ENCODE measurements around the gene FTH1. TPM values are rescaled to one million over a fixed set of nuclear protein-coding genes. Genes with fewer than 3 reads are reported as not detected.

Gene FTH1
- total and polyA plus RNA-seq, 4 donors: 592 to 4,630 (median 2,175) TPM

- no peaks in the 10 kb centered on the region for H3K9me3 ChIP-seq (ENCODE audit: control insufficient read depth in 4 of 4, low read length in 3 of 4)
- H3K4me1 ChIP-seq (ENCODE audit: control insufficient read depth in 4 of 4, insufficient read depth in 4 of 4, low read length in 3 of 4): peaks cover 0 to 2% (median 0%) of the 10 kb centered on the region in 4 donors
- H3K27me3 ChIP-seq (ENCODE audit: control insufficient read depth in 4 of 4, insufficient read depth in 4 of 4, low read length in 3 of 4): no peaks in the 10 kb centered on the region
- no peaks in the 10 kb centered on the region for H3K36me3 ChIP-seq (ENCODE audit: control insufficient read depth in 4 of 4, insufficient read depth in 3 of 4, low read depth in 1 of 4, low read length in 3 of 4)
- no peak overlapping the region for H3K4me3 ChIP-seq (ENCODE audit: low read depth in 1 of 3, low read length in 3 of 3)
- H3K9ac ChIP-seq (ENCODE audit: low read depth in 1 of 2, low read length in 2 of 2): no peak overlapping the region
- no peak overlapping the region for H3K27ac ChIP-seq (ENCODE audit: low read depth in 1 of 2, low read length in 2 of 2)
- DNase-seq (ENCODE audit: low spot score): no peak
- TF ChIP-seq, protein P1, sequence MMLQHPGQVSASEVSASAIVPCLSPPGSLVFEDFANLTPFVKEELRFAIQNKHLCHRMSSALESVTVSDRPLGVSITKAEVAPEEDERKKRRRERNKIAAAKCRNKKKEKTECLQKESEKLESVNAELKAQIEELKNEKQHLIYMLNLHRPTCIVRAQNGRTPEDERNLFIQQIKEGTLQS (IDR thresholded peaks at IDR 0.05): no peak
- TF ChIP-seq FOXA2 (IDR thresholded peaks at IDR 0.05): no peak
- WGBS: 91% methylated on average over 13 of the region's 13 CpGs
Measured at GRCh38 chr11:61945191-61945590, 22.2 kb downstream of the FTH1 start.

DNA sequence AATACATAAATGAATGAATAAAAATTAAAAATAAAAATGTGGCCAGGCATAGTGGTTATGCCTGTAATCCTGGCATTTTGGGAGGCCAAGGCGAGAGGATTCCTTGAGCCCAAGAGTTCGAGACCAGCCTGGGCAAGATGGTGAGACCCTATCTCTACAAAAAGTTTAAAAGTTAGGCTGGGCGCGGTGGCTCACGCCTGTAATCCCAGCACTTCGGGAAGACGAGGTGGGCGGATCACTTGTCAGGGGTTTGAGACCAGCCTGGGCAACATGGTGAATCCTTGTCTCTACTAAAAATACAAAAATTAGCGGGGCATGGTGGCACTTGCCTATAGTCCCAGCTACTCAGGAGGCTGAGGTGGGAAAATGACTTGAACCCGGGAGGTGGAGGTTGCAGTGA is 27.0 kb downstream of the FTH1 start:
- no peaks in the 10 kb centered on the region for H3K27me3 ChIP-seq (ENCODE audit: control insufficient read depth in 4 of 4, insufficient read depth in 4 of 4, low read length in 3 of 4)
- H3K4me3 ChIP-seq (ENCODE audit: low read depth in 1 of 3, low read length in 3 of 3): no peak overlapping the region
- no peak overlapping the region for H3K27ac ChIP-seq (ENCODE audit: low read depth in 1 of 2, low read length in 2 of 2)
- 95% methylated on average over 10 of the region's 10 CpGs for WGBS
- no peaks in the 10 kb centered on the region for H3K36me3 ChIP-seq (ENCODE audit: control insufficient read depth in 4 of 4, insufficient read depth in 3 of 4, low read depth in 1 of 4, low read length in 3 of 4)
- TF ChIP-seq, protein P1 (IDR thresholded peaks at IDR 0.05): no peak
- TF ChIP-seq HNF4G (IDR thresholded peaks at IDR 0.05) (no peak), TAF1 (conservative IDR thresholded peaks at IDR 0.05) (no peak), CTCF (IDR thresholded peaks at IDR 0.05; ENCODE audit: low read depth, low read length, missing input control) (no peak), RAD21 (IDR thresholded peaks at IDR 0.05) (no peak), EGR1 (IDR thresholded peaks at IDR 0.05; ENCODE audit: low read depth in 2 of 2) (no peak), NR2F2 (IDR thresholded peaks at IDR 0.05) (no peak), GABPA (IDR thresholded peaks at IDR 0.05 in 1 of 2, conservative IDR thresholded peaks at IDR 0.05 in 1 of 2) (no peak), FOXA2 (IDR thresholded peaks at IDR 0.05) (no peak)
- TF ChIP-seq, protein P2, sequence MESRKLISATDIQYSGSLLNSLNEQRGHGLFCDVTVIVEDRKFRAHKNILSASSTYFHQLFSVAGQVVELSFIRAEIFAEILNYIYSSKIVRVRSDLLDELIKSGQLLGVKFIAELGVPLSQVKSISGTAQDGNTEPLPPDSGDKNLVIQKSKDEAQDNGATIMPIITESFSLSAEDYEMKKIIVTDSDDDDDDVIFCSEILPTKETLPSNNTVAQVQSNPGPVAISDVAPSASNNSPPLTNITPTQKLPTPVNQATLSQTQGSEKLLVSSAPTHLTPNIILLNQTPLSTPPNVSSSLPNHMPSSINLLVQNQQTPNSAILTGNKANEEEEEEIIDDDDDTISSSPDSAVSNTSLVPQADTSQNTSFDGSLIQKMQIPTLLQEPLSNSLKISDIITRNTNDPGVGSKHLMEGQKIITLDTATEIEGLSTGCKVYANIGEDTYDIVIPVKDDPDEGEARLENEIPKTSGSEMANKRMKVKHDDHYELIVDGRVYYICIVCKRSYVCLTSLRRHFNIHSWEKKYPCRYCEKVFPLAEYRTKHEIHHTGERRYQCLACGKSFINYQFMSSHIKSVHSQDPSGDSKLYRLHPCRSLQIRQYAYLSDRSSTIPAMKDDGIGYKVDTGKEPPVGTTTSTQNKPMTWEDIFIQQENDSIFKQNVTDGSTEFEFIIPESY (IDR thresholded peaks at IDR 0.05): no peak
- TF ChIP-seq, protein P3, sequence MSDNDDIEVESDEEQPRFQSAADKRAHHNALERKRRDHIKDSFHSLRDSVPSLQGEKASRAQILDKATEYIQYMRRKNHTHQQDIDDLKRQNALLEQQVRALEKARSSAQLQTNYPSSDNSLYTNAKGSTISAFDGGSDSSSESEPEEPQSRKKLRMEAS (IDR thresholded peaks at IDR 0.05): no peak
- peaks cover 0 to 4% (median 0%) of the 10 kb centered on the region in 4 donors for H3K9me3 ChIP-seq (ENCODE audit: control insufficient read depth in 4 of 4, low read length in 3 of 4)
- H3K4me1 ChIP-seq (ENCODE audit: control insufficient read depth in 4 of 4, insufficient read depth in 4 of 4, low read length in 3 of 4): no peaks in the 10 kb centered on the region
- H3K9ac ChIP-seq (ENCODE audit: low read depth in 1 of 2, low read length in 2 of 2): no peak overlapping the region
- DNase-seq (ENCODE audit: low spot score): no peak

GRCh38 chr11:61935861-61936260 is 31.6 kb downstream of the FTH1 start:
- no peak overlapping the region for H3K4me3 ChIP-seq (ENCODE audit: low read depth in 1 of 3, low read length in 3 of 3)
- peaks cover 0 to 4% (median 0%) of the 10 kb centered on the region in 4 donors for H3K9me3 ChIP-seq (ENCODE audit: control insufficient read depth in 4 of 4, low read length in 3 of 4)
- TF ChIP-seq GABPA (IDR thresholded peaks at IDR 0.05 in 1 of 2, conservative IDR thresholded peaks at IDR 0.05 in 1 of 2) (no peak), HNF4G (IDR thresholded peaks at IDR 0.05) (no peak), FOXA2 (IDR thresholded peaks at IDR 0.05) (no peak), FOXA1 (IDR thresholded peaks at IDR 0.05) (no peak), TAF1 (conservative IDR thresholded peaks at IDR 0.05) (no peak)
- TF ChIP-seq, protein P4, sequence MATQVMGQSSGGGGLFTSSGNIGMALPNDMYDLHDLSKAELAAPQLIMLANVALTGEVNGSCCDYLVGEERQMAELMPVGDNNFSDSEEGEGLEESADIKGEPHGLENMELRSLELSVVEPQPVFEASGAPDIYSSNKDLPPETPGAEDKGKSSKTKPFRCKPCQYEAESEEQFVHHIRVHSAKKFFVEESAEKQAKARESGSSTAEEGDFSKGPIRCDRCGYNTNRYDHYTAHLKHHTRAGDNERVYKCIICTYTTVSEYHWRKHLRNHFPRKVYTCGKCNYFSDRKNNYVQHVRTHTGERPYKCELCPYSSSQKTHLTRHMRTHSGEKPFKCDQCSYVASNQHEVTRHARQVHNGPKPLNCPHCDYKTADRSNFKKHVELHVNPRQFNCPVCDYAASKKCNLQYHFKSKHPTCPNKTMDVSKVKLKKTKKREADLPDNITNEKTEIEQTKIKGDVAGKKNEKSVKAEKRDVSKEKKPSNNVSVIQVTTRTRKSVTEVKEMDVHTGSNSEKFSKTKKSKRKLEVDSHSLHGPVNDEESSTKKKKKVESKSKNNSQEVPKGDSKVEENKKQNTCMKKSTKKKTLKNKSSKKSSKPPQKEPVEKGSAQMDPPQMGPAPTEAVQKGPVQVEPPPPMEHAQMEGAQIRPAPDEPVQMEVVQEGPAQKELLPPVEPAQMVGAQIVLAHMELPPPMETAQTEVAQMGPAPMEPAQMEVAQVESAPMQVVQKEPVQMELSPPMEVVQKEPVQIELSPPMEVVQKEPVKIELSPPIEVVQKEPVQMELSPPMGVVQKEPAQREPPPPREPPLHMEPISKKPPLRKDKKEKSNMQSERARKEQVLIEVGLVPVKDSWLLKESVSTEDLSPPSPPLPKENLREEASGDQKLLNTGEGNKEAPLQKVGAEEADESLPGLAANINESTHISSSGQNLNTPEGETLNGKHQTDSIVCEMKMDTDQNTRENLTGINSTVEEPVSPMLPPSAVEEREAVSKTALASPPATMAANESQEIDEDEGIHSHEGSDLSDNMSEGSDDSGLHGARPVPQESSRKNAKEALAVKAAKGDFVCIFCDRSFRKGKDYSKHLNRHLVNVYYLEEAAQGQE (IDR thresholded peaks at IDR 0.05): no peak
- TF ChIP-seq, protein P3 (IDR thresholded peaks at IDR 0.05): no peak
- TF ChIP-seq, protein P1 (IDR thresholded peaks at IDR 0.05): no peak
- H3K4me1 ChIP-seq (ENCODE audit: control insufficient read depth in 4 of 4, insufficient read depth in 4 of 4, low read length in 3 of 4): no peaks in the 10 kb centered on the region
- H3K27me3 ChIP-seq (ENCODE audit: control insufficient read depth in 4 of 4, insufficient read depth in 4 of 4, low read length in 3 of 4): no peaks in the 10 kb centered on the region
- no peak overlapping the region for H3K27ac ChIP-seq (ENCODE audit: low read depth in 1 of 2, low read length in 2 of 2)
- WGBS: 83% methylated on average over 2 of the region's 2 CpGs
- no peaks in the 10 kb centered on the region for H3K36me3 ChIP-seq (ENCODE audit: control insufficient read depth in 4 of 4, insufficient read depth in 3 of 4, low read depth in 1 of 4, low read length in 3 of 4)
- no peak for DNase-seq (ENCODE audit: low spot score)
- no peak overlapping the region for H3K9ac ChIP-seq (ENCODE audit: low read depth in 1 of 2, low read length in 2 of 2)
